Psoas muscle (tissue), 8 donors: ENCODE measurements around the gene RRN3. TPM values are rescaled to one million over a fixed set of nuclear protein-coding genes. Genes with fewer than 3 reads are reported as not detected.
"Not testable (repeated sequence)": the region's sequence is repeated elsewhere in the genome, so short reads cannot be mapped to it uniquely, and the experiment has no call there.

Experiments
- ATAC-seq, 4 donors: fragments of 200-7000 bp; cut with Tn5 transposase; one replicate each; pipeline ENCODE4 v1.9.1; 2020; ENCODE audit warnings: moderate library complexity in 3 of 4, mild to moderate bottlenecking in 2 of 4
- DNase-seq, 2 donors: peaks; one replicate each; pipeline ENCODE4 v3.0.0-alpha.2; 2020
- H3K27ac ChIP-seq: fragments of 200-600 bp; one replicate; pipeline ENCODE4 v1.8.0; 2022
- H3K27me3 ChIP-seq, 3 donors: fragments of 200-600 bp in 1 of 3; one replicate each; pipeline versions ENCODE4 v1.6.1 to v1.8.0; 2013 to 2022; ENCODE audit warnings: low read length in 2 of 3, mild to moderate bottlenecking in 2 of 3, moderate library complexity in 1 of 3; ENCODE audit not compliant: insufficient read depth in 3 of 3
- H3K36me3 ChIP-seq, 2 donors: fragments of 200-600 bp in 1 of 2; one replicate each; pipeline versions ENCODE4 v1.6.1 to v1.8.0; 2013 to 2022; ENCODE audit warnings: low read depth in 1 of 2, mild to moderate bottlenecking in 1 of 2, moderate library complexity in 1 of 2; ENCODE audit not compliant: insufficient read depth in 1 of 2
- H3K4me1 ChIP-seq: fragments of 200-600 bp; one replicate; pipeline ENCODE4 v1.8.0; 2022
- H3K4me3 ChIP-seq: fragments of 200-600 bp; one replicate; pipeline ENCODE4 v1.8.0; 2022; ENCODE audit warnings: mild to moderate bottlenecking
- H3K9me3 ChIP-seq: fragments of 200-600 bp; one replicate; pipeline ENCODE4 v1.8.0; 2022
- WGBS, 3 donors: extraction: QIAGEN DNeasy Blood & Tissue Kit; methylation state at CpG; one replicate each; pipeline versions ENCODE4 v1.1.6 to v1.1.7; 2013; 5-methylcytosine and 5-hydroxymethylcytosine counted together
- intact Hi-C, 2 donors: fragments of 100-400 bp; cut with DNase I; formaldehyde crosslinking; loops; one replicate each; pipeline versions ENCODE4 v1.11.0 to v1.14.2; 2022
- polyA plus RNA-seq, 3 donors: library from polyadenylated mRNA; stranded (reverse); fragments of 200-250 nt; gene quantifications; one replicate each; pipeline ENCODE4 v1.2.3, GENCODE V29; 2013
- total RNA-seq, 4 donors: library from RNA; stranded (reverse); fragmentation: NEBNext Ultra II Directional in 2 of 4; extraction: Animal tissue kit (Norgen Biotek cat#: 25700) in 2 of 4; gene quantifications; one replicate each; pipeline versions ENCODE4 v1.2.1 to v1.2.4, GENCODE V29; 2021 to 2023
- TF ChIP-seq, protein P1 (sequence below): fragments of 200-600 bp; IDR thresholded peaks from one replicate; pipeline ENCODE4 v1.8.0; 2022; ENCODE audit warnings: antibody characterized with exemption
- donor health status: healthy with polysubstance abuse.
- donor health status: DM: no; HTN: no; CAD: no; lungs with moderate emphysema.
- donor health status: Bipolar disorder and iron deficiency.
- donor health status: healthy.
- donor health status: DM: yes; HTN: yes; CAD: no.
- donor health status: DM: no; HTN: no; CAD: no.
- donor health status: DM: no; HTN: no; CAD: no.
- donor health status: DM: yes; HTN: yes; CAD: no.

RRN3 gene
- total and polyA plus RNA-seq, 7 donors, result 19.9 to 54.9 (median 49.5) TPM

GRCh38 chr16:15054357-15055140, 39.5 kb downstream of the RRN3 start:
- intact Hi-C loops, result no loop called here
- H3K27me3 ChIP-seq, result no peaks in the 10 kb centered on the region
- no peaks in the 10 kb centered on the region for H3K9me3 ChIP-seq
- peak overlapping the region; percentile 99 for H3K4me3 ChIP-seq
- peaks cover 4% of the 10 kb centered on the region for H3K4me1 ChIP-seq
- H3K27ac ChIP-seq, result peak overlapping the region; percentile 87
- no peak for ATAC-seq
- no peak for DNase-seq
- peaks cover 0 to 20% of the 10 kb centered on the region in 2 donors for H3K36me3 ChIP-seq
- 73 to 80% (median 74%) methylated on average over 19 of the region's 19 CpGs for WGBS, 3 donors
- TF ChIP-seq, protein P1, sequence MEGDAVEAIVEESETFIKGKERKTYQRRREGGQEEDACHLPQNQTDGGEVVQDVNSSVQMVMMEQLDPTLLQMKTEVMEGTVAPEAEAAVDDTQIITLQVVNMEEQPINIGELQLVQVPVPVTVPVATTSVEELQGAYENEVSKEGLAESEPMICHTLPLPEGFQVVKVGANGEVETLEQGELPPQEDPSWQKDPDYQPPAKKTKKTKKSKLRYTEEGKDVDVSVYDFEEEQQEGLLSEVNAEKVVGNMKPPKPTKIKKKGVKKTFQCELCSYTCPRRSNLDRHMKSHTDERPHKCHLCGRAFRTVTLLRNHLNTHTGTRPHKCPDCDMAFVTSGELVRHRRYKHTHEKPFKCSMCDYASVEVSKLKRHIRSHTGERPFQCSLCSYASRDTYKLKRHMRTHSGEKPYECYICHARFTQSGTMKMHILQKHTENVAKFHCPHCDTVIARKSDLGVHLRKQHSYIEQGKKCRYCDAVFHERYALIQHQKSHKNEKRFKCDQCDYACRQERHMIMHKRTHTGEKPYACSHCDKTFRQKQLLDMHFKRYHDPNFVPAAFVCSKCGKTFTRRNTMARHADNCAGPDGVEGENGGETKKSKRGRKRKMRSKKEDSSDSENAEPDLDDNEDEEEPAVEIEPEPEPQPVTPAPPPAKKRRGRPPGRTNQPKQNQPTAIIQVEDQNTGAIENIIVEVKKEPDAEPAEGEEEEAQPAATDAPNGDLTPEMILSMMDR, result no peak

- peaks cover 4% of the 10 kb centered on the region for H3K4me1 ChIP-seq
- ATAC-seq (no peak), DNase-seq (no peak)
- H3K4me3 ChIP-seq, result no peak overlapping the region
- H3K27me3 ChIP-seq, result no peaks in the 10 kb centered on the region
- TF ChIP-seq, protein P1, result no peak
- peaks cover 0 to 14% of the 10 kb centered on the region in 2 donors for H3K36me3 ChIP-seq
- 83 to 85% (median 83%) methylated on average over 10 of the region's 10 CpGs for WGBS, 3 donors
- H3K9me3 ChIP-seq, result no peaks in the 10 kb centered on the region
- H3K27ac ChIP-seq, result no peak overlapping the region
- intact Hi-C loops, result no loop called here
Observed at GRCh38 chr16:15053904-15054303, 40.2 kb downstream of the RRN3 start.

DNA sequence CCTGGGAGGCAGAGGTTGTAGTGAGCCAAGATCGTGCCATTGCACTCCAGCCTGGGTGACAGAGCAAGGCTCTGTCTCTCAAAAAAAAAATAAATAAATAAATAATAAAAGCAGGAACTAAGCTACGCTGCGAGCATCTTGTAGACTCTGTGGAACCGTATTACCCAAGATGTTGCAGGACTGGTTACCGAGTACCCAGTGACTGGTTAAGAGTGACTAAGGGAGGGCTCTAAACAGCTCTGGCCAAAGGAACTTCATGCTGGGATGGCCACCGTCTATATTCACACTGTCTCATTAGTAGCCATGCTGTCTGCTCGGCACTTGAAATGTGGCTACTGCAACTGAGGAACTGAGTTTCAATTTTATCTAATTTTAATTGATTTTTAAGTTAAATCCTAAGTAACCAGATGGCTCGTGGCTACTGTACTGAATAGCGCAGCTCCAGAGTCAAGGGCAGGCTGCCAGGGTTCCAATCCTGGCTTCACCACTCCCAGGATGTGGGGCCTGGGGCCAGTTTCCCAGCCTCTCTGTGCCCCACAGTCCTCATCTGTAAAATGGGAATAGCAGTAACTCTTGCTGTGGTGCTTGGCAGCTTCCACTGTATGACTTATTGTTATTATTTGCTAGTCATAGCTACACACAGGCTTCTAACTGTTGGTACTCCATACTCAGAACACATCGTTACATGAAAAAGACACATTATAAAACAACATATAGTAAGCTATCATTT, 41.2 kb downstream of the RRN3 start:
- H3K4me3 ChIP-seq, result no peak overlapping the region
- TF ChIP-seq, protein P1, result no peak
- H3K4me1 ChIP-seq, result peaks cover 4% of the 10 kb centered on the region
- intact Hi-C loops, result no loop called here
- ATAC-seq (no peak), DNase-seq (no peak)
- no peak overlapping the region for H3K27ac ChIP-seq
- H3K9me3 ChIP-seq, result no peaks in the 10 kb centered on the region
- peaks cover 0 to 6% of the 10 kb centered on the region in 2 donors for H3K36me3 ChIP-seq
- 71 to 84% (median 77%) methylated on average over 10 of the region's 10 CpGs for WGBS, 3 donors
- no peaks in the 10 kb centered on the region for H3K27me3 ChIP-seq

- ATAC-seq, result no peak
- TF ChIP-seq, protein P1, result no peak
- 96% methylated on average over 9 of the region's 9 CpGs for WGBS, 3 donors
Observed at GRCh38 chr16:15051387-15051951, 42.6 kb downstream of the RRN3 start.

GRCh38 chr16:15050440-15050839, 43.6 kb downstream of the RRN3 start:
- H3K27me3 ChIP-seq, DNase-seq, intact Hi-C loops, ATAC-seq, H3K27ac ChIP-seq, H3K4me3 ChIP-seq, H3K9me3 ChIP-seq, H3K4me1 ChIP-seq: not testable (repeated sequence)
- WGBS, 3 donors, result 96 to 100% (median 98%) methylated on average over 1 of the region's 1 CpG
- H3K36me3 ChIP-seq, result peaks cover 0 to 26% of the 10 kb centered on the region in 2 donors

More at GRCh38 chr16:15051387-15051951, 42.6 kb downstream of the RRN3 start:
- H3K27ac ChIP-seq, result no peak overlapping the region
- no peaks in the 10 kb centered on the region for H3K9me3 ChIP-seq
- intact Hi-C loops, result no loop called here
- peaks cover 4% of the 10 kb centered on the region for H3K4me1 ChIP-seq
- peaks cover 0 to 16% of the 10 kb centered on the region in 2 donors for H3K36me3 ChIP-seq
- no peak overlapping the region for H3K4me3 ChIP-seq
- H3K27me3 ChIP-seq, result no peaks in the 10 kb centered on the region
- no peak for DNase-seq
